GM12878 (cell line): ENCODE data around the gene NEXMIF. TPM values are rescaled to one million over a fixed set of nuclear protein-coding genes. Genes with fewer than 3 reads are reported as not detected.

Experiments
- ATAC-seq: fragments of 200-7000 bp; cut with Tn5 transposase; 3 replicates; pipeline ENCODE4 v1.9.1; 2020; ENCODE audit warnings: mild to moderate bottlenecking, moderate library complexity
- BruUV-seq: library from RNA; stranded (reverse); fragments of 400-500 nt; replicated peaks from 2 replicates; lab custom pipeline; 2021; lab: Mats Ljungman, UMichigan
- CTCF ChIA-PET: fragments of 300-600 bp; sonication (Branson Sonifier 250); formaldehyde crosslinking; extraction: SDS; loops from one replicate; lab custom pipeline; 2021; ENCODE audit warnings: inconsistent platforms; lab: Yijun Ruan, JAX
- POLR2A ChIA-PET: fragments of 350-600 bp; formaldehyde crosslinking; extraction: SDS; loops from one replicate; lab custom pipeline; 2021; ENCODE audit warnings: inconsistent platforms; lab: Charles Lee
- RAD21 ChIA-PET: fragments of 300-600 bp; sonication (Branson Sonifier 250); formaldehyde crosslinking; loops from one replicate; lab custom pipeline; 2023; ENCODE audit warnings: antibody characterized with exemption; ENCODE audit not compliant: unreplicated experiment; lab: Charles Lee
- SMC1A ChIA-PET: fragments of 300-600 bp; sonication (Branson Sonifier 250); formaldehyde crosslinking; loops from one replicate; lab custom pipeline; 2023; ENCODE audit not compliant: unreplicated experiment, uncharacterized antibody; lab: Charles Lee
- DNase-seq: peaks from one replicate; pipeline ENCODE4 v3.0.0-alpha.2; 2011; ENCODE audit warnings: low read depth, low spot score
- FAIRE-seq: peaks from 3 replicates; lab custom pipeline; 2011; peaks lifted over from hg19 to GRCh38; lab: Jason Lieb, UNC
- H2AFZ ChIP-seq: 2 replicates; pipeline ENCODE4 v1.6.0; 2011; ENCODE audit warnings: low read depth, low read length, control low read depth; ENCODE audit not compliant: control insufficient read depth
- H3K27ac ChIP-seq: 2 replicates; pipeline ENCODE4 v1.5.1; 2011; ENCODE audit warnings: control low read depth; ENCODE audit not compliant: control insufficient read depth, insufficient read depth
- H3K27me3 ChIP-seq, 2 experiments: replicated peaks in 1 of 2; 2 replicates each; pipeline versions ENCODE4 v1.6.0 to v1.6.1; 2011; ENCODE audit warnings: low read length in 1 of 2; ENCODE audit not compliant: control insufficient read depth in 2 of 2, insufficient read depth in 2 of 2
- H3K36me3 ChIP-seq, 2 experiments: 2 replicates each; pipeline ENCODE4 v1.5.1; 2011; ENCODE audit warnings: low read length in 1 of 2; ENCODE audit not compliant: control insufficient read depth in 2 of 2, insufficient read depth in 2 of 2
- H3K4me1 ChIP-seq: 2 replicates; pipeline ENCODE4 v1.6.1; 2011; ENCODE audit warnings: mild to moderate bottlenecking, low read length, moderate library complexity, mixed read lengths; ENCODE audit not compliant: control insufficient read depth, insufficient read depth
- H3K4me2 ChIP-seq: 2 replicates; pipeline ENCODE4 v1.6.0; 2011; ENCODE audit warnings: control low read depth; ENCODE audit not compliant: control insufficient read depth, insufficient read depth
- H3K4me3 ChIP-seq: fragments of 200-600 bp; sonication (generic); 2 replicates; pipeline ENCODE4 v1.5.1; 2016
- H3K79me2 ChIP-seq: 2 replicates; pipeline ENCODE4 v1.6.0; 2011; ENCODE audit warnings: low read length; ENCODE audit not compliant: control insufficient read depth, insufficient read depth
- H3K9ac ChIP-seq: 2 replicates; pipeline ENCODE4 v1.8.0; 2011; ENCODE audit warnings: low read length, control low read depth, mixed read lengths; ENCODE audit not compliant: control insufficient read depth, insufficient read depth
- H3K9me3 ChIP-seq: replicated peaks from 3 replicates; pipeline ENCODE4 v1.5.1; 2011; ENCODE audit warnings: mild to moderate bottlenecking, low read length; ENCODE audit not compliant: control insufficient read depth, insufficient read depth
- H4K20me1 ChIP-seq: 2 replicates; pipeline ENCODE4 v1.6.0; 2011; ENCODE audit not compliant: control insufficient read depth, insufficient read depth
- NFYB ChIP-seq: IDR thresholded peaks from 2 replicates; pipeline ENCODE4 v1.6.1; 2011; ENCODE audit warnings: low read depth, mild to moderate bottlenecking, low read length, improper control_type of control experiment, moderate library complexity; ENCODE audit not compliant: insufficient read depth
- SP1 ChIP-seq: IDR thresholded peaks from one replicate; pipeline ENCODE4 v1.6.1; 2011; ENCODE audit warnings: low read depth, low read length
- WGBS: methylation state at CpG from one replicate; pipeline ENCODE4 v1.1.6; 2016; ENCODE audit warnings: low lambda C conversion rate; ENCODE audit not compliant: insufficient replicate concordance, insufficient coverage; ENCODE audit errors: missing lambda C conversion rate; 5-methylcytosine and 5-hydroxymethylcytosine counted together
- in situ Hi-C: fragments of 300-500 bp; cut with MboI; formaldehyde crosslinking; loops from 9 replicates; pipeline ENCODE4 v1.14.3; 2018; ENCODE audit warnings: mixed read lengths
- intact Hi-C: fragments of 100-400 bp; cut with micrococcal nuclease; formaldehyde crosslinking; loops from one replicate; pipeline ENCODE4 v1.14.2; 2022; ENCODE audit not compliant: unreplicated experiment
- polyA plus RNA-seq, 11 experiments: library from polyadenylated mRNA; depleted of rRNA in 4 of 11; unstranded in 6 of 11; stranded (reverse) in 5 of 11; fragments of >200 nt; fragmentation: Nextera tagmentation in 4 of 11; fragmentation: Illumina TruSeq in 1 of 11; extraction: Ambion mirVana in 4 of 11; extraction: Trizol in 1 of 11; gene quantifications; 1 replicate in 1 of 11; 2 replicates in 10 of 11; pipeline versions ENCODE4 v1.2.1 to v1.2.3, GENCODE V29; 2011 to 2016; ENCODE audit warnings: inconsistent platforms in 2 of 11, missing spikeins in 2 of 11, low read depth in 1 of 11
- total RNA-seq, 4 experiments: library from RNA; depleted of rRNA in 3 of 4; stranded (reverse); fragments of >200 nt in 3 of 4; fragmentation: Illumina TruSeq in 1 of 4; extraction: Trizol in 1 of 4; gene quantifications; 2 replicates each; pipeline versions ENCODE4 v1.2.1 to v1.2.3, GENCODE V29; 2013 to 2021
- TF ChIP-seq, protein P1 (sequence below): IDR thresholded peaks from 2 replicates; pipeline ENCODE4 v1.6.1; 2012; ENCODE audit warnings: mild to moderate bottlenecking, low read depth, low read length
- TF ChIP-seq, protein P2 (sequence below): fragments of 450-650 bp; IDR thresholded peaks from 2 replicates; pipeline ENCODE4 v1.6.1; 2018; ENCODE audit warnings: borderline replicate concordance, mild to moderate bottlenecking; ENCODE audit not compliant: partially characterized antibody

NEXMIF gene
- total and polyA plus RNA-seq, 10 of the 15 experiments (the other 5 are each of a cell fraction or from before 2014, with no cell fraction given) = 0.75 to 10.4 (median 4.3) TPM

DNA sequence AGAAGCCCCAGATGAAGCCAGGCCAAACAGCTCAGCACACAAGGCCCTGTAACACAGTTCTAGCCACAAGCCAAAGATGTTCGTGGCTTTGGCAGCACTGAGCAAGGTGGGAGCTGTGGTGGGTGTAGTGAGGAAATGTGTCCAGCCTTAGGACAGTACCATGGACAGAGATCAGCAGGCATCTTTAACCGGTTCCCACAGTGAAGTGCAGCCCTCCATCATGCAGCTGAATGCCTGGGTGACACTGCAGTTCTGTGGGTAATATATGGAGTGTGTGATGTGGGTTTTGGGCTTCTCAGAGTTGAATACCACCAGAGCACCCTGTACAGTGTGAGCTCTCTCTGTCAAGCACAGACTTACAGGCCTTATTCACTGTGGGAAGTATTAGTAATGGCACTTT, 6.0 kb upstream of the NEXMIF start:
- Histone ChIP-seq H3K4me1 (no peaks in the 10 kb centered on the region), H4K20me1 (no peaks in the 10 kb centered on the region), H3K9me3 (no peaks in the 10 kb centered on the region), H3K79me2 (no peaks in the 10 kb centered on the region), H3K27ac (no peak overlapping the region), H2AFZ (no peak overlapping the region), H3K36me3 (no peaks in the 10 kb centered on the region), H3K27me3 (no peaks in the 10 kb centered on the region), H3K9ac (no peak overlapping the region), H3K4me2 (no peak overlapping the region), H3K4me3 (no peak overlapping the region)
- TF ChIP-seq NFYB (no peak), SP1 (no peak)
- TF ChIP-seq, protein P1, sequence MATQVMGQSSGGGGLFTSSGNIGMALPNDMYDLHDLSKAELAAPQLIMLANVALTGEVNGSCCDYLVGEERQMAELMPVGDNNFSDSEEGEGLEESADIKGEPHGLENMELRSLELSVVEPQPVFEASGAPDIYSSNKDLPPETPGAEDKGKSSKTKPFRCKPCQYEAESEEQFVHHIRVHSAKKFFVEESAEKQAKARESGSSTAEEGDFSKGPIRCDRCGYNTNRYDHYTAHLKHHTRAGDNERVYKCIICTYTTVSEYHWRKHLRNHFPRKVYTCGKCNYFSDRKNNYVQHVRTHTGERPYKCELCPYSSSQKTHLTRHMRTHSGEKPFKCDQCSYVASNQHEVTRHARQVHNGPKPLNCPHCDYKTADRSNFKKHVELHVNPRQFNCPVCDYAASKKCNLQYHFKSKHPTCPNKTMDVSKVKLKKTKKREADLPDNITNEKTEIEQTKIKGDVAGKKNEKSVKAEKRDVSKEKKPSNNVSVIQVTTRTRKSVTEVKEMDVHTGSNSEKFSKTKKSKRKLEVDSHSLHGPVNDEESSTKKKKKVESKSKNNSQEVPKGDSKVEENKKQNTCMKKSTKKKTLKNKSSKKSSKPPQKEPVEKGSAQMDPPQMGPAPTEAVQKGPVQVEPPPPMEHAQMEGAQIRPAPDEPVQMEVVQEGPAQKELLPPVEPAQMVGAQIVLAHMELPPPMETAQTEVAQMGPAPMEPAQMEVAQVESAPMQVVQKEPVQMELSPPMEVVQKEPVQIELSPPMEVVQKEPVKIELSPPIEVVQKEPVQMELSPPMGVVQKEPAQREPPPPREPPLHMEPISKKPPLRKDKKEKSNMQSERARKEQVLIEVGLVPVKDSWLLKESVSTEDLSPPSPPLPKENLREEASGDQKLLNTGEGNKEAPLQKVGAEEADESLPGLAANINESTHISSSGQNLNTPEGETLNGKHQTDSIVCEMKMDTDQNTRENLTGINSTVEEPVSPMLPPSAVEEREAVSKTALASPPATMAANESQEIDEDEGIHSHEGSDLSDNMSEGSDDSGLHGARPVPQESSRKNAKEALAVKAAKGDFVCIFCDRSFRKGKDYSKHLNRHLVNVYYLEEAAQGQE = peak; percentile 93
- TF ChIP-seq, protein P2, sequence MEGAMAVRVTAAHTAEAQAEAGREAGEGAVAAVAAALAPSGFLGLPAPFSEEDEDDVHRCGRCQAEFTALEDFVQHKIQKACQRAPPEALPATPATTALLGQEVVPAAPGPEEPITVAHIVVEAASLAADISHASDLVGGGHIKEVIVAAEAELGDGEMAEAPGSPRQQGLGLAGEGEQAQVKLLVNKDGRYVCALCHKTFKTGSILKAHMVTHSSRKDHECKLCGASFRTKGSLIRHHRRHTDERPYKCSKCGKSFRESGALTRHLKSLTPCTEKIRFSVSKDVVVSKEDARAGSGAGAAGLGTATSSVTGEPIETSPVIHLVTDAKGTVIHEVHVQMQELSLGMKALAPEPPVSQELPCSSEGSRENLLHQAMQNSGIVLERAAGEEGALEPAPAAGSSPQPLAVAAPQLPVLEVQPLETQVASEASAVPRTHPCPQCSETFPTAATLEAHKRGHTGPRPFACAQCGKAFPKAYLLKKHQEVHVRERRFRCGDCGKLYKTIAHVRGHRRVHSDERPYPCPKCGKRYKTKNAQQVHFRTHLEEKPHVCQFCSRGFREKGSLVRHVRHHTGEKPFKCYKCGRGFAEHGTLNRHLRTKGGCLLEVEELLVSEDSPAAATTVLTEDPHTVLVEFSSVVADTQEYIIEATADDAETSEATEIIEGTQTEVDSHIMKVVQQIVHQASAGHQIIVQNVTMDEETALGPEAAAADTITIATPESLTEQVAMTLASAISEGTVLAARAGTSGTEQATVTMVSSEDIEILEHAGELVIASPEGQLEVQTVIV = no peak
- DNase-seq (no peak), ATAC-seq (peak; percentile 60), FAIRE-seq (no peak)
- ChIA-PET SMC1A (no interaction called here), RAD21 (no interaction called here), POLR2A (no interaction called here), CTCF (no interaction called here)
- no TSS peak for BruUV-seq
- in situ Hi-C loops (no loop called here), intact Hi-C loops (no loop called here)
- 0% methylated on average over 2 of the region's 2 CpGs for WGBS
